GM18526 (cell line): Measurements from ENCODE around the gene FBXO10.

Source experiments
- POLR2A ChIP-seq: IDR thresholded peaks from 3 replicates; pipeline ENCODE4 v1.6.1; 2011; ENCODE audit not compliant: insufficient read length; ENCODE audit errors: extremely low read depth

FBXO10 gene

GRCh38 chr9:37609735-37610397 is 33.7 kb upstream of the FBXO10 start:
- no peak for TF ChIP-seq POLR2A

DNA sequence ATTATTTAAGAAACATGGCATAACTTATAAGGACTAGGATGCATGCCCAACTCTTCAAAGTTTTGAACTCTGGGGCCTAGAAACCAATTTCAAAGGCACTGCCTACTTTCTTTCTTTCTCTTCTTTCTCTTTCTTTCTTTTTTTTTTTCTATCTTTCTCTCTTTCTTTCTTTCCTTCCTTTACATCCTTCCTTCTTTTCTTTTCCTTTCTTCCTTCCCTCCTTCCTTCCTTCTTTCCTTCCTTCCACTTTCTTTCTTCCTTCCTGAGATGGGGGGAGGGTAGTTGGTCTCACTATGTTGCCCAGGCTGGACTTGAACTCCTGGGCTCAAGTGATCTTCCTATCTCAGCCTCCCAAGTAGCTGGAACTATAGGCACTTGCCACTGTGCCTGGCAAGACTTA is 32.1 kb upstream of the FBXO10 start:
- no peak for TF ChIP-seq POLR2A

GRCh38 chr9:37604296-37604695 is 28.1 kb upstream of the FBXO10 start:
- TF ChIP-seq POLR2A: no peak

DNA sequence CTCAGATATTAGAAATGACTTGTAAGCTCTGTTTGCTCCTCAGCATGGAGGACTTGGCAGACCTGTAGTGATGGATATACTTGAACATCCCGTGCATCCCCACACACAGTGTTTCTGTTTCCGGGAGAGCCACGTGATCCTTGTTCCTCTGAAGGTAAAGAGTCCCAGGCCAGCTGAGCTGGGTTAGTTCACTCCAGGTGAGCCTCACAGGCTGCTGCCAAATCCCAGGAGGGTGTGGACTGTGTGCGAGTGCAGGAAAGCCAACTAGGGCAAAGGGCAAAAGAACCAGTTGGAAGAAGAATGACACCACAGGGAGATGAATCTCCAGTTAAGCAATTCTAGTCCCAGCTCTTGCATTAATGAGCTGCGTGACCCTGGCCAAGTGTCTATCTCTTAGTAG is 26.6 kb upstream of the FBXO10 start:
- TF ChIP-seq POLR2A: no peak

DNA sequence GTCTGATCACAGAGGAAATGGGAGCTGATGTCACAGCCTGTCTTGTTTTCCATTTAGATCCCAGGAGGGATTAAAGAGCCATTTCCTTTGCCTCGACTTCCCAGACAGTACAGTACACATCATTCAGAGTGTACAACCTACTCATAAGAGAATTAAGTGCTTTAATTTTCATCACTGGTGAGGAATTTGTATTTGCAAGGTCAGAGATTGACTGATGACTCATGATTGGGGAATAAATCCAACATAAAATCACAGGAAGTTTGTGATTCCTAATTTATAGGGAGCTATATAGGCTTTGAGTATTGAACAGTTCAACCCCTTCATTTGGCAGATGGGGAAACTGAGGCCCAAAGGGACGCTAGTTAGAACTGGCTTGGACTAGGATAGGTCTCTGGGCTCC is 20.3 kb upstream of the FBXO10 start:
- no peak for TF ChIP-seq POLR2A

DNA sequence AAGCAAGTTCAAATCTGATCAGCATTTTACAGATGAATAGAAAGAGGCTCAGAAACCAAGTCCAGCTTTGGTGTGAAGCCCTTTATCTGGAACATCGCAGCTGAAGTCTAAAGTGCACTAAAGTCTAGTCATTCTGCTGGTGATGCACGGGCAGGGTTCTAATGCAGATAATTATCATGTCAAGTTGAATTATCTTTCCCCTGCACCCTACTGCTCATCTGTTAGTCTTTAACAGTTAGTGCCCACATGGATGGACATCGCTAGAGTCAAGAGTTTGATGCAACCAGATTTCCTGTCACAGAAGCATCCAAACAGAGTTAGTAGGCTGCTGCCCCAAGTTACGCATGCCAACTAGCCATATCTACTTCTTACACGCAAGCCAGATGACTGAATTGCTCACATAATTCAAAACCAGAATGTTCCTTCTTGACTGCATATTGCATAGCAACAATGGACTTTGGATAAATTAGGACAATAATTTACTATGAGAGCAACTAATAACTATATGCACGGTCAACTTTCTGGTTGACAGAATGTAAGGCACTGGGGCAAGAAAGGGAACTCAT is 17.8 kb upstream of the FBXO10 start:
- TF ChIP-seq POLR2A: no peak

- TF ChIP-seq POLR2A: peak; percentile 95
These were observed 16.1 kb upstream of the FBXO10 start, which contains the start of gene TOMM5 for GRCh38 chr9:37592108-37592951. Gene TOMM5, minus strand, starts transcription at chr9:37592597. Its CDS starts 65 bp downstream, at chr9:37592532.

GRCh38 chr9:37587521-37587920 is 11.3 kb upstream of the FBXO10 start:
- no peak for TF ChIP-seq POLR2A

DNA sequence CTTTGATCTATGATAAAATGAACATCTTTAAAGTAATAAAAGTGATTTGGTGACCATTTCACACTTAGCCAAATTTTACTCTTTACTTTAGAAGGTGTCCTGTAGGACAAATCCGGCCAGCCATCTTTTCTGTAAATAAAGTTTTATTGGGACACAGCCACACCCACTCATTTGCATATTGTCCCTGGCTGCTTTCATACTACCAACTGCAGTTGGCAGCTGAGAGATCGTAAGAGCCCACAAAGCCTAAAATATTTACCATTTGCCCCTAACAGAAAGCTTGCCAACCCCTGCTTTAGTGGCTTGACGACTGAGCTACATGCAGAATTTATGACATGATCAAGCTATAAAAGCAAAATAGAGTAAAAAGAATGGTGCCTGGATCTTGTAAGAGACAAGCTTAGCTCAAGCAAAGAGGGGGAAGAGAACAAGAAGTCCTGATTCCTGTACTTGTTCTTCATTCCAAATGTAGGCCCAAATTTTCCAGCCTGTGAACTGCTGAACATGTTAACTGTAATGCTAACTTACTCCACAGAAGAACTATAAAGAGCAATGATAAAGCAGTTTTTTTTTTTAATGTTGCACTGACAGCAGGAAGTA is 7.4 kb upstream of the FBXO10 start:
- TF ChIP-seq POLR2A: no peak

- no peak for TF ChIP-seq POLR2A
These were observed 6.5 kb upstream of the FBXO10 start for GRCh38 chr9:37582548-37583157.

- no peak for TF ChIP-seq POLR2A
These were observed 667 bp downstream of the FBXO10 start for GRCh38 chr9:37575511-37575914.

DNA sequence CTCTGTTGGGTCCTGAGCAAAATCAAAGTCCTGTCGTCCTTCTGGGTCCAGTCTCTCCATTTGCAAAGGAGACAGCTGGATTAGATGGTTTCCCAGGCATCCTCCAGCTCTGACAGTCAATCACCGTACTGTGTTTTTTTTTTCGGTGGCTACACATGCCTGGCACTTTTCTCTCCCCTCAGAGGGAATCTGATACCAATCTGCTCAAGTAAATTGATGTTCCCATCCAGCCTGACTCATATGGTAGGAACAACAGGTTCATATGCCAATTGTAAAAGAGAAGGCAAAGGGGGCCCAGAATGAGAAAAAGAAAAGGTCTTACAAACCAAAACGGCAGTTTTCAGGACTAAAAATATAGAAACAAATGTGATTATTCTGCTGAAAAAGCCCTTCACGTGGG is 1.2 kb downstream of the FBXO10 start:
- TF ChIP-seq POLR2A: no peak

GRCh38 chr9:37574241-37574721 is 1.9 kb downstream of the FBXO10 start:
- no peak for TF ChIP-seq POLR2A

GRCh38 chr9:37571282-37571681 is 4.9 kb downstream of the FBXO10 start:
- TF ChIP-seq POLR2A: no peak

DNA sequence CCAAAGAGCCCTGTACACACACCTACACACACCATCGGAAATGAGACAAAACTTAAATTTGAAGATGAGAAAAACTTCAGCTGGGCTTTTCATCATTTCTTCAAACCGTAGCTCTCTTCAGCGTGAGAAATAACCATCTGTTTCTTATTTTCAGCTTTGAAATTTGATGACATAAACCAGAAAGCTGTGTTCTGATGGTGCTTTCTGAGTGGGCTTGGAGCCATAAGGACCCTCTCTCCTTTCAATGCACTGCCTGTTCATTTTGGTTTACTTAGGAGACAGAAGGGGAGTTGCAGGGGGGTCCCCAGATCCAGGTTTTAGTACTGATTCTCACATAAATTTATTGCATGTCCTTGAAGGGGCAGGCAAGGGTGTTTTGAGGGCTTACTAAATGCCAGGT is 9.5 kb downstream of the FBXO10 start:
- TF ChIP-seq POLR2A: no peak
